VCaP (cell line): ENCODE measurements around the gene JARID2.

ENCODE experiments used
- H3K27ac ChIP-seq: fragments of 450-650 bp; 2 replicates; pipeline ENCODE4 v1.5.1; 2017
- TF ChIP-seq, protein P1 (sequence below): fragments of 450-650 bp; conservative IDR thresholded peaks from 2 replicates; pipeline ENCODE4 v1.5.1; 2017; ENCODE audit warnings: mild to moderate bottlenecking, moderate library complexity

Gene JARID2

DNA sequence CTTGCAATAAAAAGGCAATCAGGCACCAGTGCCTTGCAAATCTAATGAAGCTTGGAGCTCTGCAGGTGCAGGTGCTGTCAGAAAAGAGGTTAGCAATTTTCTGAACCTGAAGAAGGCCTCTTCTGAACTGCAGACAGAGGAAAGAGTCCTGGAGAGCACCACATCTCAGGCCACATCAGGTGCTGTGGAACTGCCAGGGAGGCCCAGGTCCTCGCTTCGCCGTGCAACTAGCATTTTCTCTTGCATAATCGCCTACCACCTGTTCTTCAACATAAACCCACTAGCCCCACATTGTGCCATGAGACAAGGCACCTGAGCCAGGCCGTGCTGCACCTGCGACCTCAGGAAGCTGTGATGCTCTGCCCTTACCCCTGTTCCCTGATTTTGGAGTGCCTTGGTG is 229.4 kb downstream of the JARID2 start:
- H3K27ac ChIP-seq: no peak overlapping the region
- TF ChIP-seq, protein P1, sequence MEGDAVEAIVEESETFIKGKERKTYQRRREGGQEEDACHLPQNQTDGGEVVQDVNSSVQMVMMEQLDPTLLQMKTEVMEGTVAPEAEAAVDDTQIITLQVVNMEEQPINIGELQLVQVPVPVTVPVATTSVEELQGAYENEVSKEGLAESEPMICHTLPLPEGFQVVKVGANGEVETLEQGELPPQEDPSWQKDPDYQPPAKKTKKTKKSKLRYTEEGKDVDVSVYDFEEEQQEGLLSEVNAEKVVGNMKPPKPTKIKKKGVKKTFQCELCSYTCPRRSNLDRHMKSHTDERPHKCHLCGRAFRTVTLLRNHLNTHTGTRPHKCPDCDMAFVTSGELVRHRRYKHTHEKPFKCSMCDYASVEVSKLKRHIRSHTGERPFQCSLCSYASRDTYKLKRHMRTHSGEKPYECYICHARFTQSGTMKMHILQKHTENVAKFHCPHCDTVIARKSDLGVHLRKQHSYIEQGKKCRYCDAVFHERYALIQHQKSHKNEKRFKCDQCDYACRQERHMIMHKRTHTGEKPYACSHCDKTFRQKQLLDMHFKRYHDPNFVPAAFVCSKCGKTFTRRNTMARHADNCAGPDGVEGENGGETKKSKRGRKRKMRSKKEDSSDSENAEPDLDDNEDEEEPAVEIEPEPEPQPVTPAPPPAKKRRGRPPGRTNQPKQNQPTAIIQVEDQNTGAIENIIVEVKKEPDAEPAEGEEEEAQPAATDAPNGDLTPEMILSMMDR: no peak

GRCh38 chr6:15475872-15476271 is 230.0 kb downstream of the JARID2 start:
- no peak overlapping the region for H3K27ac ChIP-seq

GRCh38 chr6:15476631-15477380 is 230.9 kb downstream of the JARID2 start:
- TF ChIP-seq, protein P1: no peak
- H3K27ac ChIP-seq: no peak overlapping the region

More at GRCh38 chr6:15475872-15476271, 230.0 kb downstream of the JARID2 start:
- TF ChIP-seq, protein P1: no peak

GRCh38 chr6:15477746-15478145 is 231.9 kb downstream of the JARID2 start:
- H3K27ac ChIP-seq: no peak overlapping the region
- TF ChIP-seq, protein P1: no peak

GRCh38 chr6:15479761-15480160 is 233.9 kb downstream of the JARID2 start:
- no peak overlapping the region for H3K27ac ChIP-seq
- TF ChIP-seq, protein P1: no peak

DNA sequence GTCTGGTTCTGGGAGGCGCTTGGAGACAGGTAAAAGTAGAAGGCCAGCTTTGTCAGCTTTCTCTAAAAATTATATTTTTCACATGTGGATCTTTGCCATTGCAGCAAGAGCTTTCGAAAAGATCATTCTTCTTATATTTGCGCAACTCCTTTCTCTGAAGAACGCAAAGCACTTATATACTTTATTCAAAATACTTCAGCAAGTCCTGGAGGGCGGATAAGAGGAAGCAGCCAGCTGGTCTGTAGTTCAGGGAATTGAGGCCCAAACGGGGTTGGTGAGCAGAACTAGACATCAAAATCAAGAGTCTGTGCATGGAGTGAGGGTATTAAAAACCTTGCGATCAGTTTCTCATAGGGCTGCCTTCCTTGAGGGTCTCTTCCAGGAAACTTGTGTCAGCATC is 234.7 kb downstream of the JARID2 start:
- H3K27ac ChIP-seq: no peak overlapping the region
- TF ChIP-seq, protein P1: no peak

- TF ChIP-seq, protein P1: no peak
- no peak overlapping the region for H3K27ac ChIP-seq
Measured at GRCh38 chr6:15481390-15482291, 235.8 kb downstream of the JARID2 start.
